ENCODE data around the gene ISM1. TPM values are rescaled to one million over a fixed set of nuclear protein-coding genes. Genes with fewer than 3 reads are reported as not detected.

ISM1 gene
- total RNA-seq, 2 donors from 2014 or later = not detected

- Mint-ChIP-seq H3K27ac (no peak overlapping the region), H3K27me3 (peaks cover 6 to 14% of the 10 kb centered on the region in 2 donors), H3K36me3 (no peaks in the 10 kb centered on the region), H3K4me3 (no peak overlapping the region), H3K4me1 (ENCODE audit: low read depth in 2 of 2) (no peaks in the 10 kb centered on the region), H3K9me3 (no peaks in the 10 kb centered on the region)
- ATAC-seq (no peak), DNase-seq (ENCODE audit: low spot score) (no peak)
These were observed 115.4 kb downstream of the ISM1 start for GRCh38 chr20:13336308-13337089.

GRCh38 chr20:13337090-13337784, 116.2 kb downstream of the ISM1 start:
- DNase-seq (ENCODE audit: low spot score) (no peak), ATAC-seq (no peak)
- Mint-ChIP-seq H3K4me1 (ENCODE audit: low read depth in 2 of 2) (no peaks in the 10 kb centered on the region), H3K27ac (no peak overlapping the region), H3K4me3 (no peak overlapping the region), H3K27me3 (peaks cover 6 to 14% of the 10 kb centered on the region in 2 donors), H3K9me3 (no peaks in the 10 kb centered on the region), H3K36me3 (no peaks in the 10 kb centered on the region)

GRCh38 chr20:13338097-13338661, 117.1 kb downstream of the ISM1 start:
- DNase-seq (ENCODE audit: low spot score) (no peak), ATAC-seq (no peak)
- H3K4me3 Mint-ChIP-seq = no peak overlapping the region
- peaks cover 6 to 9% of the 10 kb centered on the region in 2 donors for H3K27me3 Mint-ChIP-seq
- no peaks in the 10 kb centered on the region for H3K4me1 Mint-ChIP-seq (ENCODE audit: low read depth in 2 of 2)
- no peak overlapping the region for H3K27ac Mint-ChIP-seq
- no peaks in the 10 kb centered on the region for H3K9me3 Mint-ChIP-seq
- no peaks in the 10 kb centered on the region for H3K36me3 Mint-ChIP-seq

- Mint-ChIP-seq H3K4me3 (no peak overlapping the region), H3K9me3 (peaks cover 2% of the 10 kb centered on the region), H3K4me1 (ENCODE audit: low read depth in 2 of 2) (no peaks in the 10 kb centered on the region), H3K36me3 (no peaks in the 10 kb centered on the region), H3K27ac (no peak overlapping the region), H3K27me3 (peaks cover 1 to 7% of the 10 kb centered on the region in 2 donors)
- DNase-seq (ENCODE audit: low spot score) (no peak), ATAC-seq (no peak)
These were observed 117.9 kb downstream of the ISM1 start for GRCh38 chr20:13338999-13339411.

- no peak for DNase-seq (ENCODE audit: low spot score)
- Mint-ChIP-seq H3K9me3 (peaks cover 5% of the 10 kb centered on the region), H3K4me3 (no peak overlapping the region), H3K36me3 (no peaks in the 10 kb centered on the region), H3K4me1 (ENCODE audit: low read depth in 2 of 2) (no peaks in the 10 kb centered on the region), H3K27ac (no peak overlapping the region), H3K27me3 (peaks cover 0 to 7% of the 10 kb centered on the region in 2 donors)
- no peak for ATAC-seq
These were observed 119.0 kb downstream of the ISM1 start for GRCh38 chr20:13340088-13340487.

GRCh38 chr20:13341737-13342393, 120.8 kb downstream of the ISM1 start:
- DNase-seq (ENCODE audit: low spot score) = no peak
- no peak overlapping the region for H3K4me3 Mint-ChIP-seq
- H3K27ac Mint-ChIP-seq = no peak overlapping the region
- H3K36me3 Mint-ChIP-seq = no peaks in the 10 kb centered on the region
- H3K4me1 Mint-ChIP-seq (ENCODE audit: low read depth in 2 of 2) = no peaks in the 10 kb centered on the region
- peaks cover 0 to 5% of the 10 kb centered on the region in 2 donors for H3K27me3 Mint-ChIP-seq
- H3K9me3 Mint-ChIP-seq = peaks cover 5% of the 10 kb centered on the region
- peak in 1 of 2 donors; percentile 20 for ATAC-seq

- H3K27ac Mint-ChIP-seq = no peak overlapping the region
- H3K4me1 Mint-ChIP-seq (ENCODE audit: low read depth in 2 of 2) = no peaks in the 10 kb centered on the region
- DNase-seq (ENCODE audit: low spot score) = no peak
- ATAC-seq = no peak
- H3K36me3 Mint-ChIP-seq = no peaks in the 10 kb centered on the region
- peaks cover 0 to 5% of the 10 kb centered on the region in 2 donors for H3K27me3 Mint-ChIP-seq
- H3K9me3 Mint-ChIP-seq = peaks cover 5% of the 10 kb centered on the region
- no peak overlapping the region for H3K4me3 Mint-ChIP-seq
These were observed 121.6 kb downstream of the ISM1 start for GRCh38 chr20:13342469-13343242.

- no peaks in the 10 kb centered on the region for H3K4me1 Mint-ChIP-seq (ENCODE audit: low read depth in 2 of 2)
- ATAC-seq = no peak
- H3K36me3 Mint-ChIP-seq = no peaks in the 10 kb centered on the region
- no peak overlapping the region for H3K4me3 Mint-ChIP-seq
- DNase-seq (ENCODE audit: low spot score) = no peak
- H3K27ac Mint-ChIP-seq = no peak overlapping the region
- H3K9me3 Mint-ChIP-seq = peaks cover 5% of the 10 kb centered on the region
- peaks cover 0 to 2% of the 10 kb centered on the region in 2 donors for H3K27me3 Mint-ChIP-seq
These were observed 123.6 kb downstream of the ISM1 start for GRCh38 chr20:13344671-13345070.

- peaks cover 5% of the 10 kb centered on the region for H3K9me3 Mint-ChIP-seq
- H3K27me3 Mint-ChIP-seq = peaks cover 0 to 2% of the 10 kb centered on the region in 2 donors
- DNase-seq (ENCODE audit: low spot score) (no peak), ATAC-seq (no peak)
- H3K36me3 Mint-ChIP-seq = no peaks in the 10 kb centered on the region
- no peak overlapping the region for H3K4me3 Mint-ChIP-seq
- H3K27ac Mint-ChIP-seq = no peak overlapping the region
- no peaks in the 10 kb centered on the region for H3K4me1 Mint-ChIP-seq (ENCODE audit: low read depth in 2 of 2)
These were observed 127.5 kb downstream of the ISM1 start for GRCh38 chr20:13348311-13349234.

GRCh38 chr20:13349235-13349604, 128.1 kb downstream of the ISM1 start:
- Mint-ChIP-seq H3K9me3 (peaks cover 1% of the 10 kb centered on the region), H3K4me1 (ENCODE audit: low read depth in 2 of 2) (no peaks in the 10 kb centered on the region), H3K4me3 (no peak overlapping the region), H3K36me3 (no peaks in the 10 kb centered on the region), H3K27me3 (peaks cover 0 to 3% of the 10 kb centered on the region in 2 donors), H3K27ac (no peak overlapping the region)
- DNase-seq (ENCODE audit: low spot score) = no peak
- no peak for ATAC-seq

Measured in natural killer cell treated with Interleukin-12 subunit alpha and Interleukin-12 subunit beta and Interleukin-15 and Interleukin-18, amount 100 ng/mL, for 72 hours (primary cell).